ENCODE results near the gene SLA2.
"Not testable (repeated sequence)": the region's sequence is repeated elsewhere in the genome, so short reads cannot be mapped to it uniquely, and the experiment has no call there.

The SLA2 gene, protein sequence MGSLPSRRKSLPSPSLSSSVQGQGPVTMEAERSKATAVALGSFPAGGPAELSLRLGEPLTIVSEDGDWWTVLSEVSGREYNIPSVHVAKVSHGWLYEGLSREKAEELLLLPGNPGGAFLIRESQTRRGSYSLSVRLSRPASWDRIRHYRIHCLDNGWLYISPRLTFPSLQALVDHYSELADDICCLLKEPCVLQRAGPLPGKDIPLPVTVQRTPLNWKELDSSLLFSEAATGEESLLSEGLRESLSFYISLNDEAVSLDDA

DNA sequence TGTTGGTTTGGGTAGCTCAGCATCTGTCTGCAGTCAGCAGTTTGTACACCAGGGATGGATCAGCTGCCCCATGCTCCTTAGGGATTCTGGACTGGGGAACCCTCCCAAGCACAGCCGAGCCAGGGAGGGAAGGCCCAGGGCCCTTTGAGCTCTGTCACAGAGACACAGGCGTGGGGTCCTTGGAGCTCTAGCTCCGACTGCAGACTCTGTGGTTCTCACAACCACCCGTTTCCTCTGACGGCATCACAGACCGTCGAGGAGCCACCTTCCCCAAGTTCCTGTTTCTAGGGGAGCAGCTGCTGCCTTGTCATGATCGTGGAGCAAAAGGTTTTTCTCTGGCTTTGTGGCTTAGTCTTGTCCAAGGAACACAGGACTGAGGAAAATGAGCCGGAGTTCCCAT lies at the start of gene SLA2:
Gene SLA2, minus strand, starts transcription at position 199 of the 400 bp plus-strand sequence. CDS start 4,861 bp downstream, outside the sequence.
- no peak for DNase-seq (ENCODE audit: low spot score)
- no peak for FAIRE-seq

DNA sequence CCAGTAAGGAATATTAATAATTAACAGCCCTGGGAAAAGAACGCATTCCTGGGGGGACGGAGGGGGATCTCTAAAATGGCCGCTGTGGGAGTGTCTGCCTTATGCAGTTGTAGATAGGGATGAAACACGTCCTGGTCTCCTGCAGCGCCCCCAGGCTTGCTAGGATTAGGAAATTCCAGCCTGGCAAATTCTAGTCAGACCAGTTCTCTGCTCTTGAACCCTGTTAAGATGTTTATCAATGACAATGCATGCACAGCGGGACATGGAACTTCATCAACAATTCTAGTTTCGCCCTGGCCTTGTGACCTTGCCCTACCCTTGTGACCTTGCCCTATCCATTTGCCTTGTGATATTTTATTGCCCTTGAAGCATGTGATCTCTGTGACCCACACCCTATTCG lies 49.5 kb upstream of the SLA2 start:
- FAIRE-seq; DNase-seq (ENCODE audit: low spot score): not testable (repeated sequence)

DNA sequence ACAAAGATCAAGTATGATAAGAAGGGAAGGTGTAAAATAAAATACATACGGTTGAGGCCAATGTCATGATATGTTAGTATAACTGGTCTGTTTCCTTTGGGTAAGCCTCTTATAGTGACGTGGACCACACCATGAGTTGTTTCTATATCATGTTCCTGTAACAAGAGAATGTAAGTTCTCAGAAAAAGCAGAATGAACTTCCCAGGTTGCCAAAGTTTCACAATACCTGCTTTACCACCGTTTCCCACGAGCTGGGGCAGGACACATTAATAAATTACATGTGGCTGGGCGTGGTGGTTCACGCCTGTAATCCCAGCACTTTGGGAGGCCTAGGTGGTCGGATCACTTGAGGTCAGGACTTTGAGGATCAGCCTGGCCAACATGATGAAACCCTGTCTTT lies 42.6 kb upstream of the SLA2 start:
- DNase-seq (ENCODE audit: low spot score) = no peak
- FAIRE-seq = no peak

DNA sequence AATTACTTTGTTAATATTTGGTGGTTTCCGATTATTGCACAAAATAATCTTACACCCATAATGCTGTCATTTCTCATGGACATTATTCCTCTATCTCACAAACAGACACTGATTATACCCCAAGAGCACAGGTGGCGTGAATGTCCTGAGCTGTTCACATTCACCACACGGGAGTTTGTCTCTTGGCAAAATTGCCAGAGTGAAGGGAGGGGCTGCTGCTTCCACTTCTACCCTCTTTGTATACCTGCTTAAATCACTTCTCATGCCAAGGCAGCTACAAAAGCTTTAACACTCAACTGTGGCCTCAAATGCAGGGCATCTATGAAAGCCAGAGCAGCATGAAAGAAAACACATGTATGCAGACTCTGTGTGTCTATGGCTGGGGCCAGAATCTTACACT lies 41.9 kb upstream of the SLA2 start:
- FAIRE-seq (no peak), DNase-seq (ENCODE audit: low spot score) (no peak)

DNA sequence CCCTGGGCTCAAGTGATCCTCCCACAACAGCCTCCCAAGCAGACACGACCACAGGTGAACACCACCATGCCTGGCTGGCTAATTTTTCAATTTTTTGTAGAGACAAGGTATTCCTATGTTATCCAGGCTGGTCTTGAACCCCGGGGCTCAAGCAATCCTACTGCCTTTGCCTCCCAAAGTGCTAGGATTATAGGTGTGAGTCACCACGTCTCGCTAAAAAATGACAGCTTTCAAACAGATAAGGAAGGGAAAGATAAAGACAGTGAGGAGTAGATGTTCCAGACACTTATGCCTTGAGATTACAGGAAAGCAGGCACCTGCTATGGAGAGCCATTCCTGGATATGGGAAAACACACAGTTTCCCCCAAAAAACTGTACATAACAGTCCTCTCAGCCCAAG lies 40.9 kb upstream of the SLA2 start:
- no peak for FAIRE-seq
- no peak for DNase-seq (ENCODE audit: low spot score)

DNA sequence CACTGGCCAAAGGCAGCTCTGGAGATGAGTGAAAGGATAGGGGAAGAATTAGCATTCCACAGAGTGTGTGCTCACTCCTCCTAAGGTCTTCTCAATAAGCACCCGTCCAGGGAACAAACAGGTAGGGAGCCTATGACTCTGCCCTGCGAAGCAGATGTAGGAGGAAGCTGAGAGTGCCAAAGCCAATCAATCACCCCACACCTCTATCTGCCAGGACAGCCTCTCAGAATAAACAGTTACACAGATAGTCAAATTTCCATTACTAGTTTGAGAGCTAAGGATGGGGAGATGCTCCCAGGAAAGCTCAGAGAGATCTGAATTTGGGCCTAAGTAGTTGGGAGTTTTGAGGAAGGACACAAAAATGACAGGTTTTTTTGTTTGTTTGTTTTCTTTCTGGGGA lies 40.5 kb upstream of the SLA2 start:
- no peak for FAIRE-seq

DNA sequence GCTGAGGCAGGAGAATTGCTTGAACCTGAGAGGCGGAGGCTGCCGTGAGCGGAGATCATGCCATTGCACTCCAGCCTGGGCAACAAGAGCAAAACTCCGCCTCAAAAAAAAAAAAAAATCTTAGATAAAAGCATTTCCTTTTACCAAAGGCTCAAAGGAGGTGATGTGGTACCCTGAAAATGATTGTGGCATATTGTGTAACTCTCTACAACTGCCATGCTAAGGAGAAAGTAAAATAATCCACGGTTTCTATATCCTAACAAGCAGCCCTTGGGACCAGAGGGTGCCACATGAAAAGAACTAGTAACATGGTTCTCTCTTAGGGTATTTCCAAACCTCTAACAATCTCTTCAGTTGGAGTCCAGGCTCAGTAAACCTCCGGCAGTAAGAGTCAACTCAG lies 38.8 kb upstream of the SLA2 start:
- FAIRE-seq (no peak), DNase-seq (ENCODE audit: low spot score) (no peak)

More for the DNA sequence above, 40.5 kb upstream of the SLA2 start:
- no peak for DNase-seq (ENCODE audit: low spot score)

DNA sequence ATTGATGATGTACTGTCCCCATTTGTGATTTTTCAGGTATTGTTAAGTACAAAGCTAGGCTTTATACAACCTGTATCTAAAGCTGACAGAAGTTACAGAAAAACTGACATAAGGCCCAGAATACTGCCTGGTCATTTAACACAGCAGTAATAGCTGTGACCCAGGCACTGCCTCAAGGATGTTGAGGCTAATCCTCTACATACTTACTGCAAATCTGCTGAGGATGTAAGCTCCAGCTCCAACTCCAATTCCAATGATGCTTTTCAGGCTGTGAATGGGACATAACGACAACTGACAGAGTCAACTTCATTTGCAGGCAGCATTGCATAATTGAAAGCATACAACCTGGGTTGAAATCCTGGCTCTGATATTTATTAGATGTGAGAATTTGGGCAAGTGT lies 36.3 kb upstream of the SLA2 start:
- FAIRE-seq = no peak
- no peak for DNase-seq (ENCODE audit: low spot score)

DNA sequence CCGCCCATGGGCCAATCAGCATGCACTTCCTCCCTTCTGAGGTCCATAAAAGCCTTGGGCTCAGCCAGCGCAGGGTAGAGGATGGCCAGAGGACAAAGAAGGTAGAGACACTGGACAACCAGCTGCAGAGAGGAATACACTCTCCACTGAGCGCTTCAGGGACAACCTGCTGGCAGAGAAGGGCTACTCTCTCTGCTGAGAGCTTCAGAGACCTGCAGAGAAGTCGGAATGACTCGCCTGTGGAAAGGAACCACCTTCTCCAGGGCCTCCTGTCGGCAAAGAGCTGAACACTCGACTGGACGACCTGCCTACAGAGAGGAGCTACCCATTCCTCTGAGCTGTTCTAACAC lies 31.4 kb upstream of the SLA2 start:
- FAIRE-seq (no peak), DNase-seq (ENCODE audit: low spot score) (no peak)

DNA sequence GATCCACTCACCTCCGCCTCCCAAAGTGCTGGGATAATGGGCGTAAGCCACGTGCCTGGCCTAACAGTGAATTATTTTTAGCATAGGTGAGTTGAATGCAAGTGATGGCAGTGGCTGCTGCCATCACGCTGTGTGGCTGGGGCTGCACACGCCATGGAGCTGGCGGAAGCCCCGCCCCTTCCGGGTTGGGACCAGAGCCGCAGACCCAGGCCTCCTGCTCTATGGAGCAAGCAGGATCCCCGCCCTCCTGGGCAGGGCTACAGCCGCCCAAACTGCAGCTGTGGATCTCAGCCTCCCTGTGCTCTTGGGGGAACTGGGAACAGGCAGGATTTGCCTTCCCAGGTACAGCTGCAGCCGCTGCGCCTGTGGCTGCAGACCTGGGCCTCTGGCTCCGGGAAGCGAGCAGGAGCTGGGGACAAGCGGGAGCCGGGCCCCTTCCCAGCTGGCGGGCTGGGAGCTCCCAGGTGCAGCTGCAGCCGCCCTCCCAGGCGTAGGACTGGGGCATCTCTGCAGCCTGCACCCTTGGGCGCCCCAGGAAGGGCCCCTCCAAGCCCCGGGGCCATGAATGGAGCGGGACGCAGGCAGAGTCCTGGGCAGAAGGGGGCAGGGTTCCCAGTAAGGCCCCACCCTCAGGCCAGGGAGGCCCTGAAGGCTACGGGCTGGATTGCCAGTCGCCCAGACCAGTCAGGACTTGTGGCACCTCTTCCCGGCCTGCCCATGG lies 30.9 kb upstream of the SLA2 start:
- FAIRE-seq = no peak

DNA sequence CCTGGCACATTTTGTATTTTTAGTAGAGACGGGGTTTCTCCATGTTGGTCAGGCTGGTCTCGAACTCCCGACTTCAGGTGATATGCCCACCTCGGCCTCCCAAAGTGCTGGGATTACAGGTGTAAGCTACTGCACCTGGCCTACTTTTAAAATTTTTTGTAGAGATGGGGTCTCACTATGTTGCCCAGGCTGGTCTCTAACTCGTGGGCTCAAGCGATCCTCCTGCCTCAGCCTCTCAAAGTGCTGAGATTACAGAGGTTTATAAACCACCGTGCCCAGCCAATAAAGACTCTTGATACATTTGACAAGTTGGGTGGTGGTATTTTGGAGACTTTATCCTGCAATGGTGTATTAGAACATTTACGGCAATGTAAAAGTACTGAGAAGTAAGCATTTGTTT lies 29.5 kb upstream of the SLA2 start:
- DNase-seq (ENCODE audit: low spot score); FAIRE-seq: not testable (repeated sequence)

More for the DNA sequence above, 30.9 kb upstream of the SLA2 start:
- no peak for DNase-seq (ENCODE audit: low spot score)

DNA sequence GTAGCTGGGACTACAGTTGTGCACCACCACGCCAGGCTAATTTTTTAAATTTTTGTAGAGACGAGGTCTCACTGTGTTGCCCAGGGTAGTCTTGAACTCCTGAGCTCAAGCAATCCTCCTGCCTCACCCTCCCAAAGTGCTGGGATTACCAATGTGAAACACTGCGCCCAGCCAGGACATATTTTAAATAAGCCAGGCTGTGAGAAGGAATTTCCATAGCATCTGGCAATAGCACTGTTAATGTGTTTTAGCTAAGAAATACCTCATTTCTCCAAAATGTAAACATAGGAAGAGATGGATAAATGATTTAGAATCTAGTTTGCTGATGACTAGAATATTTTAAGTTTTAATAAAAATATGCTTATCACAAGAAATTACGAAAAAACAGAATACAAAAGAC lies 27.0 kb upstream of the SLA2 start:
- DNase-seq (ENCODE audit: low spot score) (no peak), FAIRE-seq (no peak)

DNA sequence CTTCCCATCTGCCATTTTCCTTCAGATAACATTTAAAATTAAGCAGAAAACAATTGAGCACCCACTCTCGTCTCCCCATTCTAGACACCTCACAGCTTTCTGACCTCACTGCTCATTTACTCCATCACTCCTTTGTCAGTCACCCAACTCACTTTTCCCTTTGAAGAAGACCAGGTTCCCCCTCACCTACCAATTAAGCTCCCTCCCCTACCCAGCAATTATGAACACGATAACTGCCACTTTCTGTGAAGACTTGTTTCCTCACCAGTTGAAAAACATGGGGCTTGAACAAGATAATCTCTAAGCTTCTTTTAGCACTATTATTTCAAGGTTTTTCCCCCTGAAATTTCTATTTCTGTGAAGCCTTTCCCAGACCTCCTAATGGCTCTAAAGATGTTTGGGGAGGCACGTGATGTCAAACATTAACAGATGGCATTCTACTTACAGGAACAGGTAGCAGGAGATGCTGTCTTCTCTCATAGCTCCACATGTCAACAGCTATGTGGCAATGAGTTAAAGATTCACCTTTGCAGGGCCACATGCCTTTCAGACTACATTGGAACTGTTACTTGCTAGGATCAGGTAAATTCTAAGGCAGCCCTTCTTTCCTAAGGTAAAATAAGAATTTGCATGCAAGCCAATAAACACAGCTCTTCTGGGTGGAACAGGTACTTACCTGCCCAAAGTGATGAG lies 24.8 kb upstream of the SLA2 start:
- no peak for DNase-seq (ENCODE audit: low spot score)
- FAIRE-seq = no peak

DNA sequence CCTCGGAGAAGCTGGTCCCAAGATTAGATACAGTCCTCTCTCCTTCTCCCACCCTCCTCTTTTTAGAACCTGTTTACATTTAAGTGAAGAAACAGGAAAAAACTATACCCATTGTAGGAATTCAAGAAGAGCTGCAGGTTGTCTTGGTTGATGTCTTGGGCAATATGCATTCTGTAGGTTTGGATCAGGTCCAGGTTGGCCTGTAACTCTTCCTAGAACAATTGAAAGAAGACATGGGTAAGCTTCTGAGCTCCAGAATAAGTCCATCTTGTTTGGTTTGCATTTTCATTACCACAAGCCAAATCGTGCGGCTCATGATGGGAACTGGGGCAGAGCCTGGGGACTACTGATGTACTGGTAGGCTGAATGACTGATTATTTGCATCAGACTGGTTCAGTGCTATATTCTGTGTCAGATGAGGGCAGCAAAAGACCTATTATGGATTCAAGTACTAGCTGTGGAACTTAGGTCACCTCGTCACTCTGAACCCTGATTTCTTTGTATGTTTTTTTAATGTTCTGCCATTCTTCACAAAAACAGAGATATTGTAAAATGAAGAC lies 20.3 kb upstream of the SLA2 start:
- no peak for FAIRE-seq
- no peak for DNase-seq (ENCODE audit: low spot score)

DNA sequence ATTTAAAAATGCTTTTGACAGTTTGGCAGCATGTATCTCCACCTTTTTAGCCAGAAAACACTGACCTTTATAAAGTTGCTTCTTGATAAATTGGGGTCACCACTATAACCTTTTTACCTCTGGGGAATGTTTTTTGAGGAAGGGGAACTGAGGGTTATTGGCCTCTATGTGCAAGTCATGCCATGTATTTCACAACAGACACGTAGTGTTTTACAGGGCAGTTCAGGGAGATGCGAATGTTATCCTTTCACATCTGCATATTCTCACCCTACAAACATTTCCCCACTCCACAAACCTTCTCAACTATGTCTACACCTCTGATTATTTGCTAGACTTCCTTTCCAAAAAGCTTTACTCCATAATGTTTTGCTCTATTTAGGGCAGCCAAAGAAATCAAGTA lies 17.0 kb upstream of the SLA2 start:
- DNase-seq (ENCODE audit: low spot score) (no peak), FAIRE-seq (no peak)

DNA sequence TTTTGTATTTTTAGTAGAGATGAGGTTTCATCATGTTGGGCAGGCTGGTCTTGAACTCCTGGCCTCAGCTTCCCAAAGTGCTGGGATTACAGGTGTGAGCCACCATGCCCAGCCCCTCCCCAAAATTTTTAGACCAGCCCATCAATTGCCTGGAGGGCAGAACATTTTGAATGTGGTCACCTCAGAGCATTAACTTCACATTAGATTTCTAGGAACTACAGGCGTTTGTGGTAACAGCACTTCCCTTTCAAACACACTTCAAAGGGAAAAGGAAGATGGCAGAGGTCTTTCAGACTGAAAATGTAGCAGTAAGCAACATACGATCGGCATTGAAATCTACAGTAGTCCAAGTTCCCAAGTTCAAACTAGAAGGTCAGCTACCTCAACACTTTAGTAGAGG lies 12.3 kb upstream of the SLA2 start:
- DNase-seq (ENCODE audit: low spot score) = no peak
- FAIRE-seq = no peak

DNA sequence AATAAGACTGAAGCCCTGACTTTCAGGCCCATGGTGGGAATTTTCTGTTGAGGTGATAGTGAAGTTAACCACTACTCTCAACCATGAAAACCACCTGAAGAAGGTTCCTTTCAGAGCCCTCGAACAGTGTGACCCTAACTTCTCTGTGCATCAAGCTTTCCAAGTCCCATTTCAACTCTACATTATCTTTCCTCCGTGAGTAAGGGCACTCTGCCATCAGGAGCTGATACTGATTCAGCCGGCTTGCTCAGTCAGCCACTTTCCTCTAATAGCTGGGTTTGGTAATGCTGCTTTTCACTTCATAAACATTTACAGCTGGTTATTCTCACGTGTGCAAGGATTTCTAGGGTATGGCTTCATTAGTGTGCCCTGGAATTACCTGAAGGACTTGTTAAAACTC lies 10.7 kb upstream of the SLA2 start:
- FAIRE-seq = no peak

DNA sequence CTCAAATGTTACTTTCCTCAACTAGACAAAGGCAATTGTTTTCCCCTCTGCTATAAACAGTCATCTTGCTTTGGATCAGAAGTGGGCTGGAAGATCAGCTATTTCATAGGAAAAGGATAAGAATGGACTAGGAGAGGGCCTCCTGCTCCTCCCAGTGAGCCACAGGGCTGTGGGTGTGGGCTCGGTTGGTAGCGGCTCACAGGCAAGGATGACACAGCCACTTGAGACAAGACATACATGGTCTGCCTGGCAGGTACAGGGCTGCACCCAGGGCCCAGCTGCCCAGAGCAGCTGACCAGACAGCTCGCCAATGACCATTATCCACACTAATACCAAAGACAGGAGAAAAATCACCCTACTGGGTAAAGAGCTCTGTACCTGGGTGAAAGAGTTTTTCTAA lies 9.0 kb upstream of the SLA2 start:
- DNase-seq (ENCODE audit: low spot score) = no peak
- no peak for FAIRE-seq

More for the DNA sequence above, 10.7 kb upstream of the SLA2 start:
- no peak for DNase-seq (ENCODE audit: low spot score)

DNA sequence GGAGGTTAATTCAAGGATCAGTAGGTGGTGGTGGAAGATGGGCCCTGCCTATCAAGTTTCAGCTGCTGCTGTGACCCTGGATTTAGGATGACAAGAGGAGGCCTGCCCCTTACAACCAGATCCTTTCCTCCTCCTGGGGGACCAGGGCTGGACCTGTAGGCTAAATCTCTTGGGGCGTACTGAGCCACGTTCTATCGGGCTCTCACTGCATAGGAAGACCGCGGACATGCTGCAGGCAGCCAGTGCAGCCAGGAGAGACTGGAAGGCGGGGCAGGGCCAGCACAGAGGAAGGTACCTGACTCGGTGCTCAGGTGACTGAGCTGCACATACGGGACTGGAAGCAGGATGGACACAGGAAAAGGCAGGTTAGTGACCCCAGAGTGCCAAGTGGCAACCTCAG lies 8.5 kb upstream of the SLA2 start:
- FAIRE-seq (no peak), DNase-seq (ENCODE audit: low spot score) (no peak)

DNA sequence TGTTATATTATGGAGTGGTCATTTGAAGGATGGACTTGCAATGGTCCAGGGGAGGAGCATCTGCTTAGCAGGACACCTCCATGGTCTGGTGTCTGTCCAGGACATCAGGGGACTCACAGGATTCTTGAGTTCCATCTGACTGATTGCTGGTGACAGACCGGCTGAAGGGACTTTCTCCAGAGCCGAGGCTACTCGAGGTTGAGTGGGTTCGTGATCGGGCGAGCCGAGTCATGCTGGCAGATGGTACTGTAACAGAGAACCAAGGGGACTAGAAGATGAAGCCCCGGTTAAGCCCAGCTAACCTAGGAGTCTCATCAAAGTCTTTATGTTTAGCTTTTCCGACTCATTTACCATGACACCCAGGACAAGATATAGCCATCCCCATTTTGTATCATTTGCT lies 7.5 kb upstream of the SLA2 start:
- FAIRE-seq = no peak

DNA sequence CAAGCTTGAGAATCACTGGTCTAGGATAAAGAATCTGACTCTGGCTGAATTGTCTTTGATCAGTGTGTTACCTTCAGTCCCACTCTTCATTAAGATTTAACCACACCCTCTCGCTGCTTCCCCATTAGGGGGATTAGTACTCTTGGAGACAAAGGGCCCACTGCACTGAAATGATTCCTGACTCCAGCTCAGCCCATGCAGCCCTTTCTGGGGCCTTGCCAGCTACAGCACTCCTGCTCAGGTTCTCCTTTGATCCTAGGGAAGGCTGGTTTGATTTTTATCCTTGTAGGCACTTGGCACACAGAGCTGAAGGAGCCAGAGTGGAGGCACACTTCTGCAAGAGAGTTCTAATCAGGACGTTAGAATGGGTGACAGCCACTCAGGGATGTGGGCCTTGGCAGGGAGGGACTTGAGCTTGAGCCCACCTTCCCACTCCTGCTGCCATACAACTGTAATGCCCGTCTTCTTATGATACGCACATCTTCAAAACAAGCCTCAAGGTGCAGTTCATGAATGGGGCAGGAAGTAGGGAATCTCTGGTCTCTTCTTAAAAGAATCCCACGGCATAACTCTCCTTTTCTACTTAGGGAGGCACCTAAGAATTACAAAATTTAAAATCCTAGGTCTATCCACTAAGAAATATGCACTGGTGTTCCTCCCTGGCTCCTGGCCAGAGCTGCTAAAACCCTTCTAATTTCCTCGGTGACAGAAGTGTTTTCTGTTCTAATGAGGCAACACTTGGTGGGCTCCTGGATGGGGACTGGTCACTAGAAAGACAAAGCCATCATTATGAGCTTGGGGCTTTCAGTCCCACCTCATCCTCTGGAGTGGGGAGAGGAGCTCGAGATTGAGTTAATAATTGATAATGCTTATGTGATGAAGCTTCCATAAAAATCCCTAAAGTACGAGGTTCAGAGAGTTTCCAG lies 1.5 kb upstream of the SLA2 start:
- no peak for DNase-seq (ENCODE audit: low spot score)
- no peak for FAIRE-seq

More for the DNA sequence above, 7.5 kb upstream of the SLA2 start:
- no peak for DNase-seq (ENCODE audit: low spot score)

Data from urothelium cell line (cell line).